NAMALWA (cell line): ENCODE data around the gene CYSTM1.

Experiments
- DNase-seq: peaks from one replicate; pipeline ENCODE4 v3.0.0-alpha.2; 2015; ENCODE audit warnings: low spot score

CYSTM1 gene, protein sequence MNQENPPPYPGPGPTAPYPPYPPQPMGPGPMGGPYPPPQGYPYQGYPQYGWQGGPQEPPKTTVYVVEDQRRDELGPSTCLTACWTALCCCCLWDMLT

DNA sequence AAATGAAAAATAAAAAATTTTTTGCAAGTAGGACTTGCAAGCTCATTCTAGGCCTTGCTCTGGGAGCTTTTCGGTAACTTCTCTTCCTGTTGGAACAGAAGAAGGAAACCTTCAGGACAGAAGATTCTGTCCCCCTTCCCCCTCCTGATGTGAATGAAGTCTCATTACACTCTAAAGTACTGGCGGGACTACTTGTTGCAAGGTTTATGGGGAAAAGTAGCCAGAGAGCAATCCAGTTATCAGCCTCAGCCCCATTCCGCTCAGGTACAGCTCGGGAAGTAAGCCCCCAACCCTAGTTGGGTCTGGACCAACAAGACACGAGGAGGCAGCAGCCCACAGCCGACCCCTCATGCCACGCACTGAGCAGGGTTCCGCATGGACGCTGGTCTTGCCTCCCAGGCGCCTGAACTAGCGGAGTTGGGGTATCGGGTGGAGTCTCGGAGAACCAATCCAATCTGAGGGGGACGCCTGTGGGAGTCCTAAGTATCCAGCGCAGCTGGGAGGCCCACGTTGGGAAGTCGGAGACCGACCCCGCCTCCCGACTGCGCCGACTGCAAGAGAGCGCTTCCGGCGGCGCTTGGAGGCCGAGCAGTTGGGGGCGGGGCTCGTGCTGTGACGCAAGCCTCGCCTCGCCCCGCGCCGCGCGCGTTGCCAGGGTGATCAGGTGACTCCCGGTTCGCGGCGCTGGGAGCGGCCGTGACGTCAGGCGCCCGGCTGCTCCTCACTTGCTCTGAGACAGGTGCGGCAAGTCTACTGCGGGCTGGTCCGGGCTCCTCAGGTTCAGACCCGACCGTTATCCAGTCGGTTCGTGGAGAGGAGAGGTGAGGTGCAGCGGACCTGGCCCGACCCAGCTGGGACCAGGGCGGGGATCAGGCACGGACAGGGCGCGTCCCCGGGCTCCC is at the start of gene CYSTM1:
Gene CYSTM1, plus strand, starts transcription at position 724 of the 902 bp plus-strand sequence. CDS start 19,278 bp downstream, outside the sequence.
- peak; percentile 96 for DNase-seq

GRCh38 chr5:140125637-140126036 is 49.4 kb upstream of the CYSTM1 start, which contains the start of gene IGIP:
Gene IGIP, plus strand, starts transcription at chr5:140125937. Its CDS starts 2,540 bp downstream, at chr5:140128477.
- no peak for DNase-seq

GRCh38 chr5:140126315-140127012 is 48.5 kb upstream of the CYSTM1 start:
- DNase-seq = no peak

- DNase-seq = no peak
Measured at GRCh38 chr5:140128376-140128775, 46.6 kb upstream of the CYSTM1 start.

DNA sequence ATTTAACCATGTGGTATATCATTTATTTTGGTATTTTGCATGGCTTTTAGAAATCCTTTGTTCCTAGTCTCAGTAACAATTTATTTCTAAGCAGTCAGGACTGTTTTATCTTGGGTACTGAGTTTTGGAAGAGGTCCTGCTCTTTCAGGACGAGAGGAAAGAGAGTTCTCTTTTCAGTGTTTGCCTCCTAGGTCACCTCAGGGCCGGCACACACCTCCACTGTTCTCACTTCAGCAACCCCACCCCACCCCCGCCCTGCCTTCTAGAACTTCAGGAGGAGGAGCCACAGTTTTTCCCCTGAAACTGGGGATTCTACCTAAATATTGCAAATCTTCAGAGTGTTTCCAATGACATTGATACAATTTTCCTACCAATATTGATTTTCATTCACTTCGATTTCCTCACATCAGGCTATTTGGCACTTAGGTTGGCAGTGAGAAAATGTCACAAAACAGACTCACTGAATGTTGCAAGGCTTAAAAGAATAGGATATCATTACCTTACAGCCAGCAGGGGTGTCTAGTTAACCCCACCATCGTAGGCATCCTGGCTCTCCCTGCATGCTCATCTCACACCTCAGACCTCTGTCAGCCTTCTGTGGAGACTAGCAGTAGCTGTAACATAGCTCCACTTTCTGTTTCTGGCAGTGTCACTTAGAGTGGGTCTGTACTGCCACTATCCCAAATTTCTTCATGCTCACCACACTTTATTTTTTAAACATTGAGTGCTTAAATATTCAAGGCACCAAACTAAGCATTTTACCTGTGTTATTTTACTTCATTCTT is 43.8 kb upstream of the CYSTM1 start:
- no peak for DNase-seq

GRCh38 chr5:140131967-140132409 is 43.0 kb upstream of the CYSTM1 start:
- DNase-seq = no peak

- DNase-seq = no peak
Measured at GRCh38 chr5:140133514-140134167, 41.3 kb upstream of the CYSTM1 start.

- DNase-seq = no peak
Measured at GRCh38 chr5:140134277-140134935, 40.6 kb upstream of the CYSTM1 start.

DNA sequence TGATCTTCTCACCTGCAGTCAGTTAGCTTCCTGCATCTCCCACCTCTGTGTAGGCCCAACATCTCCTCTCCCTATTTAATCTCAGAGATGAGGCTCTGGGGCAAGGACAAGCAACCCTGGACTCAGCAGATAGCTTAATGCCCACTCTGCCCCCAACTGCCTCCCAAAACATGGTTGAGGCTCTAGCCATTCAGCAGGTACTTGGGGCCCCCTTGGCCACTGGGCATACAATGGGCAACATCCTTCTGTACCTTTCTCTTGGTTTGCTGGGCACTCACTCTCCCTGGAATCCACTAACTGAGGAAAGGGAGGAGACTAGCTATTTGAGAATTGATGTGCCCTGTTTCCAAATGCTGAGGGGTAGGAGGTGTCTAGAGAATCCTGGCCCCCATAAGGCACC is 39.9 kb upstream of the CYSTM1 start:
- no peak for DNase-seq

- DNase-seq = no peak
Measured at GRCh38 chr5:140136624-140137023, 38.4 kb upstream of the CYSTM1 start.

DNA sequence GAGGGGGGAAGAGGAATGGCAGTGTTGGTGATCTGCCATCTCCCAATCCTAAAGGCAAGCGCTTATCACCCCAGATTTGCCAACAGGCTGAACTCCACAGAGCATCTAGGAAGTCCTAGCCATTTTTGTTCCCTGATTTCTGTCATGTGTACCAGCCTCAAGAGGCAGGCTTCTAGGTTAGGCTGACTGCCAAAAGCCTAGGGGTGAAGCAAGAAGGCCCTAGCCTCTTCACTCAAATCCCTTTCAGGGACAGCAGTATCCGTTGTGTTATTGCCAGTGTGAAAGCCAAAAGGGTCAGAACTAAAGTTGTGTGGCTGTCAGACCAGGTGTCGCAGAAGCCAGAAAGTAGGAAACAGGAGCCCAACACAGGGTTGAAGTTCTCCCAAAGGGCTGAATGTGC is 34.6 kb upstream of the CYSTM1 start:
- no peak for DNase-seq

- DNase-seq = no peak
Measured at GRCh38 chr5:140141241-140141640, 33.7 kb upstream of the CYSTM1 start.

DNA sequence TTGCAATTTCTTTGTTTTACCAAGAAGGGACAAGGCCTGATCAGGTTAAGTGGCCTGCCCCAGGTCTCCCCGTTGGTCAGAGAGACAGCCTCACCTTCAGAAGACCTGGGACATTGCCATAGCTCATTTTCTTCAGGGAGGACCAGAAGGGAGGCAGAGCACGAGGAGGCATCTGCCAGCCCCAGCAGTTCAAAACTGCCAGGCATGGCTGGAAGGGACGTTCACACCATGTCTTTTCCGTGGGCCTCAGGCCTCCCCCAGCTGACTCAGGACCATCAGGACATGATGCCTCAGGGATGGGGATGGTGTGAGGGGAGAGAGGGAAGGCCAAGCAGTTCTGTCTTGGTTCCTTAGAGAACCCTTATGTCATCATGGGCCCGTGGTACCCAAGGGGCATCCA is 32.7 kb upstream of the CYSTM1 start:
- no peak for DNase-seq

DNA sequence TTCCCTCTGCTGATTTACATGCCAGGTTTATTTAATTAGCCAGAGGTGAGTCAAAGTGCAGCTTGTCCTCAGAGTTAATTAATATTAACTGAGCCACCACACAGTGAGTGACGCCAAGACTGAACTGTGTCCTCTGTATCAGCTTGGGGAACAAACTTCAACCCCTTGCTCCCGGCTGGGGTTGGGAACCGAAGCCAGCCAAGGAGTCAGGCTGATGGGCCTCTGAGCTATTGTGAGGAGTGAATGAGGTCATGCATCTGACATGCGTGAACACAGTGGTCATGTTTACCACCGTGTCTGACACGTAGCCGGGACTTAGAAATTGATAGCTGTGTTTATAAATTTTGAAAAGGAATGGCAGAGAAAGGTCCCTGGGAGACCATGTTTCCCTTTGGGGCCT is 32.1 kb upstream of the CYSTM1 start:
- no peak for DNase-seq

DNA sequence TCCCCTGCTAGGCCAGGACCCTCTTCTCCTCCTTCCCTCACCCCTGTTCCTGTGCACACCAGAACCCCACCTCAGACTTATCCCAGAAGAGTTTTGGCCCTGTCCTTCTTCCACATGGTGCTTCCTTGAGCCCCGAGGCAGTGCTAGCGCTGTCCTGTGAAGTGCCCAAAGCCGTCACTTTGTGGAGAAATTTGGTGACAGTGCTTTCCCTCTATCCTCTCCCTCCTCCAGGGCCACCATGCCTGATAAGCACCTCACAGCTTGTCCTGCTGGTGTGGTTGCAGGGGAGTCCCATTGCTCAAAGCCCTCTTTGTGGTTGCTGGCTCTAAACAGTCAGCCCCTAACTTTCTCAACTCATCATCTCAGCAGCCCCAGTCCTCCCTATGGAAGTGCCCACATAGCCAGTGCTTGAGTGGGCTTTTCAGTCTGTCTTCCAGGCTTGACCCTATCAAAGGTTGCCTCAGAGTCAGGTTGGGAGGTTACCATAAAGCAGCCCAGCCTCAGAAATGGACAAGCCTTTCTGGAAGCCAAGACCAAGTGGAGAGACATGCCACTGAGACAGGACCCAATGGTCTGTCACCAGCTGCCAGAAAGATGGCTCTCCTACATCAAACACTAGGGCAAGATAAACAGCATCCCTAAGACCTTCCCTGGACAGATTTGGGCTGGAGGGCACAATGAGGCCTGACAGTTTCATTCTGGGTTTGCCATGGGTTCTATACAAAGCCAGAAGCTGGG is 31.3 kb upstream of the CYSTM1 start:
- no peak for DNase-seq

GRCh38 chr5:140145256-140145655 is 29.7 kb upstream of the CYSTM1 start:
- no peak for DNase-seq

DNA sequence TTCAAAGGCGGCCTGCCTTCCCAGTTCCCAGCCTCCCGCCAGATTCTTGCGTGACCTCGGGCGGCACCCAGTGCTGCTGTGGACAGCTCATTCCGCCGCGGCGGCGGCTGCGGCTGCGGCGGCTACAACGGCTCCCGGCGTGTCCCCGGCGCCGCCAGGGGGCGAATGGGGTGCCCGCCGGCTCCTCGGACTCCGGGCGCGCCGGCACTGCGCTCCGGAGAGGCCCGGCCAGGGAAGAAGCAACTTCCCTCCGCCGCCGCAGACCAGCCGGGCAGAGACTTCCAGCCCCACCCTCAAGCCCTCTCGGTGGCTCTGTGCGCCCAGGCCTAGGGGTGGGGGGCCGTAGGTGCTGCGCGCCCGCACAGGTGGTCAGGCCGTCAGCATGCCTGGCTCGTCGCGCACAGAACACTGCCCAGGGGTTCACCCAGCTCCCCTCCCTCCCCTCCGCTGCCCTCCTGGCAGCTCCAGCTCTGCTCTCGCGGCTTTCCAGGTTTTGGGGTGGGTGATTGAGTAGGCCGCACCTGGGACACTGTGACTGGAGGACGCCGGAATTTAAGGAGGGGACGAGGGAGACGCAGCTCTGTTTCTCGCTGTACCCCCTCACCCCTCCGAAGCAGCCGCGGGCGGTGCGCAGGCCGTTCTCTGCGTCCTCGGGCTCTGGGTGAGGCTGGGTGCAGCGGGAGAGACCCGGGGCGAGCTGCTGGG is 29.0 kb upstream of the CYSTM1 start:
- no peak for DNase-seq

- no peak for DNase-seq
Measured at GRCh38 chr5:140146523-140146842, 28.5 kb upstream of the CYSTM1 start.

- DNase-seq = no peak
Measured at GRCh38 chr5:140147460-140147859, 27.5 kb upstream of the CYSTM1 start.

- DNase-seq = no peak
Measured at GRCh38 chr5:140148508-140148907, 26.5 kb upstream of the CYSTM1 start.
